GM23248 (cell line): Measurements from ENCODE around the gene CBX8. TPM values are rescaled to one million over a fixed set of nuclear protein-coding genes. Genes with fewer than 3 reads are reported as not detected.

Experiments used
- DNase-seq: peaks from one replicate; pipeline ENCODE4 v3.0.0-alpha.2; 2015
- H2AFZ ChIP-seq: fragments of 200-600 bp; sonication (generic); 2 replicates; pipeline ENCODE4 v1.6.1; 2016; ENCODE audit warnings: antibody characterized with exemption
- H3F3A ChIP-seq: fragments of 200-600 bp; sonication (generic); 2 replicates; pipeline ENCODE4 v1.6.1; 2016; ENCODE audit warnings: mild to moderate bottlenecking, antibody characterized with exemption, mixed run types; ENCODE audit not compliant: insufficient read depth
- H3K27ac ChIP-seq: fragments of 200-600 bp; sonication (generic); 2 replicates; pipeline ENCODE4 v1.5.1; 2016; ENCODE audit warnings: mild to moderate bottlenecking
- H3K27me3 ChIP-seq: fragments of 200-600 bp; sonication (generic); replicated peaks from 2 replicates; pipeline ENCODE4 v1.6.1; 2016; ENCODE audit warnings: mild to moderate bottlenecking; ENCODE audit not compliant: insufficient read depth
- H3K36me3 ChIP-seq: fragments of 200-600 bp; sonication (generic); 2 replicates; pipeline ENCODE4 v1.6.1; 2016; ENCODE audit warnings: low read depth, mild to moderate bottlenecking
- H3K4me1 ChIP-seq: fragments of 200-600 bp; sonication (generic); 2 replicates; pipeline ENCODE4 v1.6.1; 2016; ENCODE audit warnings: mild to moderate bottlenecking; ENCODE audit not compliant: insufficient read depth
- H3K4me2 ChIP-seq: fragments of 200-600 bp; sonication (generic); one replicate; pipeline ENCODE4 v1.6.1; 2016; ENCODE audit warnings: mild to moderate bottlenecking; ENCODE audit not compliant: unreplicated experiment
- H3K4me3 ChIP-seq: fragments of 200-600 bp; sonication (generic); 2 replicates; pipeline ENCODE4 v1.5.1; 2016; ENCODE audit warnings: mild to moderate bottlenecking
- H3K79me2 ChIP-seq: fragments of 200-600 bp; sonication (generic); 2 replicates; pipeline ENCODE4 v1.6.1; 2016; ENCODE audit warnings: mild to moderate bottlenecking; ENCODE audit not compliant: insufficient read depth
- H3K9ac ChIP-seq: fragments of 200-600 bp; sonication (generic); 2 replicates; pipeline ENCODE4 v1.6.1; 2016; ENCODE audit warnings: mild to moderate bottlenecking
- H3K9me2 ChIP-seq: fragments of 200-600 bp; sonication (generic); 2 replicates; pipeline ENCODE4 v1.6.1; 2016; ENCODE audit warnings: mixed run types, mild to moderate bottlenecking, moderate library complexity; ENCODE audit not compliant: insufficient read depth
- H3K9me3 ChIP-seq: fragments of 200-600 bp; sonication (generic); one replicate; pipeline ENCODE4 v1.6.1; 2017; ENCODE audit warnings: low read depth
- H4K20me1 ChIP-seq: fragments of 200-600 bp; sonication (generic); 2 replicates; pipeline ENCODE4 v1.6.0; 2016; ENCODE audit not compliant: insufficient read depth
- EZH2 ChIP-seq: fragments of 200-600 bp; sonication (generic); IDR thresholded peaks from 2 replicates; pipeline ENCODE4 v1.6.1; 2018; ENCODE audit warnings: antibody characterized with exemption, mild to moderate bottlenecking; ENCODE audit not compliant: insufficient read depth, poor library complexity, severe bottlenecking
- EZH2phosphoT487 ChIP-seq: fragments of 200-600 bp; sonication (generic); IDR thresholded peaks from 2 replicates; pipeline ENCODE4 v1.6.1; 2018; ENCODE audit warnings: antibody characterized with exemption, moderate library complexity, mild to moderate bottlenecking, low read depth; ENCODE audit not compliant: insufficient read depth
- WGBS, 2 experiments: methylation state at CpG; one replicate each; pipeline ENCODE4 v1.1.6; 2015 to 2017; ENCODE audit warnings: low lambda C conversion rate in 2 of 2, low coverage in 1 of 2; ENCODE audit errors: missing lambda C conversion rate in 2 of 2; 5-methylcytosine and 5-hydroxymethylcytosine counted together
- in situ Hi-C: fragments of 300-500 bp; cut with MboI; formaldehyde crosslinking; loops from 2 replicates; pipeline ENCODE4 v1.15.0; 2020
- polyA plus RNA-seq: library from polyadenylated mRNA; unstranded; fragments of >200 nt; fragmentation: Nextera tagmentation; extraction: Ambion mirVana; gene quantifications from 2 replicates; pipeline ENCODE4 v1.2.1, GENCODE V29; 2016
- total RNA-seq: library from RNA; depleted of rRNA; stranded (reverse); fragments of >200 nt; shearing (Covaris generic); gene quantifications from 2 replicates; pipeline ENCODE4 v1.2.3, GENCODE V29; 2014

The CBX8 gene
- total and polyA plus RNA-seq, 2 experiments from 2014 or later = 3.9 to 5.9 TPM

DNA sequence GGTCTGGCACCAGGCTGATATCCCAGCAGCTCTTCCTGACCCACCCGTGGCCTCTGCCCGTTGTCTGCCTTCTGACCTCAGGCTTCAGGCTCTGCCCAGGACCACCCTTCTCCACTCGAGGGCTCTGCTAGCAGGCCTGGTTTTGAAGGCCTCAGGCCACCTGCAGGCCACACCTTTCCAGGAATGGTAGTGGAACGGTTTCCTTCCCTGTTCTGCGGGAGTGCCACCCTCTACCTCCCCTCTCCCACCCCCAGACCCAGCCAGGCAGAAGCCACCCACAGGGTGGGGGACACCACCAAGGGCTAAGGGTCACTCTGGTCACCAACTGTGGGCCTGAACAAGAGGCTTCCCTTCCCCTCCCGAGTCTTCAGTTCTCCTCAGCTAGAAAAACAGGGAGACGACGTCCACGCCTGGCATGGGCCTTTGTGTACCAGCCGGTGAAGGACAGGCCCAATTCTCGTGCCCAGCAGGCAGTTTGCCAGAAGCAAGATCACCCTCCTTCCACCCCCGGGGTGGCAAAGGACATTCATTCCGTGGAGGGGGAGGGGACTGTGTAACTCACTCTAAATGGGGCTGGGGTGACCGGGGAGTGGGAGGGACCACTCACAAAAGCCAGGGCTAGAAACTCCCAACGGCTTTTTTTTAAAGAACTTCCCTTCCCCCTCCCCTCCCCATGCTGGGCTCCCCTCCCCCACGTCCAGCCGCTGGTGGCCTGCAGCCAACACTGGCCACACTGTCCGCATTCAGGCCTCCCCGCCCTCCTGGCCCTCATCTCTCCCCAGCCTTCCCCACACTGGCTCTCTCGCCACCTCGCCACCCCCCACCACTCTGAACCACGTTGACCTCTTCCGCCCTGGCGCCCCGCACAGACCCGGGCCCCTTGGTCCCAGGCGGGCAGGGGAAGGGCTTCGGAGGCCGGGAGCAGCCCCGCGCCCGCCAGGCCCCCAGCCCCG, 34.7 kb upstream of the CBX8 start:
- in situ Hi-C loops = no loop called here
- H3K9me2 ChIP-seq = no peaks in the 10 kb centered on the region
- TF ChIP-seq EZH2 (no peak), EZH2phosphoT487 (no peak)
- peaks cover 7% of the 10 kb centered on the region; the same call in 1 of the 2 replicates for H3K36me3 ChIP-seq
- H4K20me1 ChIP-seq = no peaks in the 10 kb centered on the region
- no peak overlapping the region for H2AFZ ChIP-seq
- no peak overlapping the region for H3K4me3 ChIP-seq
- no peaks in the 10 kb centered on the region for H3K9me3 ChIP-seq
- no peak overlapping the region for H3K27ac ChIP-seq
- no peaks in the 10 kb centered on the region for H3K27me3 ChIP-seq
- peaks cover 4% of the 10 kb centered on the region; the same call in 1 of the 2 replicates for H3F3A ChIP-seq
- no peaks in the 10 kb centered on the region for H3K4me1 ChIP-seq
- no peak overlapping the region for H3K4me2 ChIP-seq
- WGBS, 2 experiments = 66 to 71% methylated on average over 23 to 33 of the region's 33 CpGs
- no peak overlapping the region for H3K9ac ChIP-seq
- H3K79me2 ChIP-seq = peaks cover 21% of the 10 kb centered on the region
- DNase-seq = no peak

DNA sequence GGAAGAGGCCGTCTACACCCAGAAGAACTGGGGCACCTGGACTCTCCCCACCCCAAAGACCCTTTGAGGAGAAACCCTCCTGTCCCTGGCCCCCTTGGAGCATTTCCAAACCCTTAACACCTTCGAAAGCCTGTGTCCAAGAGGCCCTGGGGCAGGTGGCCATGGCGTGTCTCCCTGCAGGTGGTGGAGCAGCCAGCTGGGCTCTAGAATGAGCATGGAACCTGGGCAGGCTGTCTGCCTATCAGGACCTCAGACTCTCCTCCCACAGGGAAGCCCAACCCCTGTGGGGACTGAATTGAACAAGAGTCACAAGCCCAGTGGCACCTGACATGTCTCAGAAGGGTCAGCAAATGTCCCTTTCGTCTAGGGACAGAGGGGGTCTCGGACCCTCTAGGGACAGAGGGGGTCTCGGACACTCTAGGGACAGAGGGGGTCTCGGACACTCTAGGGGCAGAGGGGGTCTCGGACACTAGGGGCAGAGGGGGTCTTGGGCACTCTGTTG, 33.9 kb upstream of the CBX8 start:
- Histone ChIP-seq H3K4me3 (no peak overlapping the region), H3K9ac (no peak overlapping the region), H4K20me1 (no peaks in the 10 kb centered on the region), H3F3A (peaks cover 4% of the 10 kb centered on the region; the same call in 1 of the 2 replicates), H3K79me2 (peaks cover 14% of the 10 kb centered on the region), H3K4me1 (no peaks in the 10 kb centered on the region), H3K27me3 (no peaks in the 10 kb centered on the region), H3K36me3 (peaks cover 7% of the 10 kb centered on the region; the same call in 1 of the 2 replicates), H3K27ac (no peak overlapping the region), H3K9me3 (no peaks in the 10 kb centered on the region), H3K4me2 (no peak overlapping the region), H2AFZ (no peak overlapping the region), H3K9me2 (no peaks in the 10 kb centered on the region)
- WGBS, 2 experiments = 87 to 90% methylated on average over 7 to 8 of the region's 8 CpGs
- TF ChIP-seq EZH2 (no peak), EZH2phosphoT487 (no peak)
- DNase-seq = no peak
- in situ Hi-C loops = no loop called here

DNA sequence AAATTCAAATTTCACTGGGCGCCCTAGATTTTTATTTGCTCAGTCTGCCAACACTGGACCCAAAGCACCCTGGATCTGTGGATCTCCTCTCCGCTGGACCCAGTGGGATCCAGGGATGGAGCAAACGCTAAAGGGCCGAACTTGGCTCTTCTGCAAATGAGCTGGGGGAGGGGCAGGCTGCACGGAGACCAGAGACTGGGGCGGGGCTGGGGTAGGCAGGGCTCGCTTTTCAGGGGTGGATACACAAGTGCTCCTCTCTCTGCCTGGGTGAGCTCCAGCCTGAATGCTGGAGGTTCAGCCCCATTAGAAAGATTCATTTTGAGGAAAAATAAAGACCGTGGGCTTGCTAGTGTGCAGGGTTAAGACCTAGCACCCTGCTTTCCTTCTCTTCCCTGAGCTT, 33.4 kb upstream of the CBX8 start:
- WGBS, 2 experiments = 42 to 43% methylated on average over 8 of the region's 8 CpGs
- no peaks in the 10 kb centered on the region for H4K20me1 ChIP-seq
- H3K4me3 ChIP-seq = no peak overlapping the region
- no peaks in the 10 kb centered on the region for H3K9me2 ChIP-seq
- TF ChIP-seq EZH2phosphoT487 (no peak), EZH2 (no peak)
- no peak overlapping the region for H2AFZ ChIP-seq
- no peak overlapping the region for H3K4me2 ChIP-seq
- no peak overlapping the region for H3K9ac ChIP-seq
- peaks cover 4% of the 10 kb centered on the region; the same call in 1 of the 2 replicates for H3F3A ChIP-seq
- H3K79me2 ChIP-seq = peaks cover 9% of the 10 kb centered on the region; the same call in 1 of the 2 replicates
- no peaks in the 10 kb centered on the region for H3K4me1 ChIP-seq
- no peaks in the 10 kb centered on the region for H3K27me3 ChIP-seq
- H3K36me3 ChIP-seq = peaks cover 7% of the 10 kb centered on the region; the same call in 1 of the 2 replicates
- H3K27ac ChIP-seq = no peak overlapping the region
- H3K9me3 ChIP-seq = no peaks in the 10 kb centered on the region
- in situ Hi-C loops = no loop called here
- no peak for DNase-seq

DNA sequence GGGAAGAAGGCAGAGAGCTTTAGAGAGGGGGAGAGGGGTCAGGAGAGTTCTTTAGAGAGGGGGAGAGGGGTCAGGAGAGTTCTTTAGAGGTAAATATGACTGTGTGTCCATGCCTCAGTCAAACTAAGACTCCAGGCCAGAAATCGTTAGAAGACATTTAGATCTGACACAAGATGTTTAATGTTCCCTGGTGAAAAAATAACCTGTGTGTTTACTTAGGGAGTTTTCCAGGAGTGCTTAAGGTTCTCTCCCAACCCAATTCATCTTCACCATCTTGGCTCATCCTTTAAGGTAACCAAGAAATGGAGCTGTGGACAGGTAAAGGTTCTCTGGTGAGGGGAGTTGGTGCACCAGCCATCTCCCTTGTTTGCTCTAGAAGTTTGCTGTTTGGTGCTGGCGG, 32.6 kb upstream of the CBX8 start:
- H3K9ac ChIP-seq = no peak overlapping the region

More for the DNA sequence above, 32.6 kb upstream of the CBX8 start:
- Histone ChIP-seq H3K9me2 (no peaks in the 10 kb centered on the region), H3K36me3 (no peaks in the 10 kb centered on the region; the same call in 1 of the 2 replicates), H3K79me2 (0 out of 2 replicates have a peak, but pooled peaks cover under 1% of the 10 kb centered on the region), H4K20me1 (no peaks in the 10 kb centered on the region), H2AFZ (no peak overlapping the region), H3K27me3 (no peaks in the 10 kb centered on the region), H3K4me1 (no peaks in the 10 kb centered on the region), H3K9me3 (no peaks in the 10 kb centered on the region), H3K4me3 (no peak overlapping the region), H3F3A (peaks cover 4% of the 10 kb centered on the region; the same call in 1 of the 2 replicates), H3K4me2 (no peak overlapping the region), H3K27ac (no peak overlapping the region)
- WGBS, 2 experiments = 87 to 94% methylated on average over 2 of the region's 2 CpGs
- in situ Hi-C loops = no loop called here
- DNase-seq = no peak
- no peak for TF ChIP-seq EZH2
- no peak for TF ChIP-seq EZH2phosphoT487
